ENCODE results near the gene KDM8. TPM values are rescaled to one million over a fixed set of nuclear protein-coding genes. Genes with fewer than 3 reads are reported as not detected.
A peak's percentile ranks its signal among the peaks of the same experiment; 100 is the strongest.

KDM8 gene
- total RNA-seq, 1 donor from 2014 or later: 8.6 TPM

DNA sequence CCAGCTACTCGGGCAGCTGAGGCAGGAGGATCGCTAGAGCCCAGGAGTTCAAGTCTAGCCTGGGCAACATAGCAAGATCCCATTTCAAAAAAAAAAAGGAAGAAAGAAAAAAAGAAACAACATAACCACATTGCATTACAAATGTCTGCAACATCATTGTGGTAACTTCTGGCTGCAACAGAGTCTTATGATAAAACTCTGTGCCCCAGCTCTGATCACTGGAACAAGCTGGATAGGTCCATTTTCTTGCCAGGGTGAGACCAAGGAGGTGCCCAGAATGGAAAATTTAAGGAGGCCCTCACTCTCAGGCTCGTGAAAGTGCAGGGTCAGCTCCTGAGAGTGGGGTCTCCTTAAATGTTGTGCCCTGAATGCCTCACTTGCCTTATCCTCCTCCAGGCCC lies 37.8 kb upstream of the KDM8 start:
- TF ChIP-seq, protein P1, sequence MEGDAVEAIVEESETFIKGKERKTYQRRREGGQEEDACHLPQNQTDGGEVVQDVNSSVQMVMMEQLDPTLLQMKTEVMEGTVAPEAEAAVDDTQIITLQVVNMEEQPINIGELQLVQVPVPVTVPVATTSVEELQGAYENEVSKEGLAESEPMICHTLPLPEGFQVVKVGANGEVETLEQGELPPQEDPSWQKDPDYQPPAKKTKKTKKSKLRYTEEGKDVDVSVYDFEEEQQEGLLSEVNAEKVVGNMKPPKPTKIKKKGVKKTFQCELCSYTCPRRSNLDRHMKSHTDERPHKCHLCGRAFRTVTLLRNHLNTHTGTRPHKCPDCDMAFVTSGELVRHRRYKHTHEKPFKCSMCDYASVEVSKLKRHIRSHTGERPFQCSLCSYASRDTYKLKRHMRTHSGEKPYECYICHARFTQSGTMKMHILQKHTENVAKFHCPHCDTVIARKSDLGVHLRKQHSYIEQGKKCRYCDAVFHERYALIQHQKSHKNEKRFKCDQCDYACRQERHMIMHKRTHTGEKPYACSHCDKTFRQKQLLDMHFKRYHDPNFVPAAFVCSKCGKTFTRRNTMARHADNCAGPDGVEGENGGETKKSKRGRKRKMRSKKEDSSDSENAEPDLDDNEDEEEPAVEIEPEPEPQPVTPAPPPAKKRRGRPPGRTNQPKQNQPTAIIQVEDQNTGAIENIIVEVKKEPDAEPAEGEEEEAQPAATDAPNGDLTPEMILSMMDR (IDR thresholded peaks at IDR 0.05): no peak
- no peak overlapping the region for H3K4me3 ChIP-seq
- DNase-seq (no peak), ATAC-seq (no peak)
- peaks cover 17% of the 10 kb centered on the region for H3K9me3 ChIP-seq
- peaks cover 5% of the 10 kb centered on the region for H3K27me3 ChIP-seq (ENCODE audit: low read depth)
- H3K4me1 ChIP-seq: no peaks in the 10 kb centered on the region
- H3K27ac ChIP-seq: no peak overlapping the region
- intact Hi-C loops (cut with DNase I): no loop called here
- no peaks in the 10 kb centered on the region for H3K36me3 ChIP-seq

DNA sequence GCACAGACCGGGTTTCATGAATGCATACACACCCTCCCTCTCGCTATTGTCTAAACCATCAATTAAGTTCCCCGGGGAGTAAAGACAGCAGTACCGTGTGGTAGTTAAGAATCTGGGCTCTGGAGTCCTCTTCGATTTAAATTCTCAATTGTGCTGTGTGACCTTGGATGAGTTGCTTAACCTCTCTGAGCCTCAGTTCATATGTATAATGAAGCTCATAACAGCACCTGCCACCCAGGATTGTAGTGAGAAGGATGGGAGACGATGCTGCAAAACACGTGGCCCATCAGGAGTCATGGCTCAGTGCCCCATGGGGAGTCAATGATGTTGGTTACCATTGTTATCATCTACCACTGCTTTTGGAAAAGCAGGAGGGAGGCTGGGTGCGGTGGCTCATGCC lies 34.5 kb upstream of the KDM8 start:
- no peaks in the 10 kb centered on the region for H3K36me3 ChIP-seq
- H3K4me3 ChIP-seq: no peak overlapping the region
- peaks cover 7% of the 10 kb centered on the region for H3K9me3 ChIP-seq
- H3K27me3 ChIP-seq (ENCODE audit: low read depth): peaks cover 5% of the 10 kb centered on the region
- no peak for DNase-seq
- no peak for ATAC-seq
- H3K27ac ChIP-seq: no peak overlapping the region
- TF ChIP-seq, protein P1 (IDR thresholded peaks at IDR 0.05): no peak
- no peaks in the 10 kb centered on the region for H3K4me1 ChIP-seq
- intact Hi-C loops (cut with DNase I): no loop called here

DNA sequence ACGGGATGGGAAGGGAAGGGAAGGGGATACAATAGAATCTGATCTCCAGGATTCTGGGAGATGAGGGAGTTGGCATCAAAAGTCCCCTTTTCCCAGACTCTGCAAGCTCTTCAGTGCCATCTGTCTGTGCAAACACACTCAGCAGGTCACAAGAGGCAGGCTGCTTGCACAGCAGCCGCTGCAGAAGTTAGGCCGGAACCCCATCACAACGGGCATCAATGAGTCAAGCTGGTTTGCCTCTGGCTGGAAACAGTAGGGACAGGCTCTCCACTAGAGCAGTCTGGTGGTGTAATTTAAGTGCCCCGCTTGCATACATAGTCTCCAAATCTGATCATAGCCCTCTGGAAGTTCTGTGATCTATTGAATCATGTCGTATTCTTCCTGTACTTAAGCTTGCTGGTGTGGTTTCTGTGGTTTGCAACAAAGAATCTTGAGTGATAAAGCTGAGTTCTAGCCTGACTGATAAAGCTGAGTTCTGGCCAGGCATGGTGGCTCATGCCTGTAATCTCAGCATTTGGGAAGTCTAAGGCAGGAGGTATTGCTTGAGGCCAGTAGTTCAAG lies 33.7 kb upstream of the KDM8 start:
- Histone ChIP-seq H3K27me3 (ENCODE audit: low read depth) (peaks cover 5% of the 10 kb centered on the region), H3K4me1 (no peaks in the 10 kb centered on the region), H3K27ac (no peak overlapping the region), H3K4me3 (no peak overlapping the region), H3K36me3 (no peaks in the 10 kb centered on the region), H3K9me3 (peaks cover 4% of the 10 kb centered on the region)
- ATAC-seq: peak; percentile 57 to 61
- TF ChIP-seq, protein P1 (IDR thresholded peaks at IDR 0.05): no peak
- intact Hi-C loops (cut with DNase I): no loop called here
- no peak for DNase-seq

DNA sequence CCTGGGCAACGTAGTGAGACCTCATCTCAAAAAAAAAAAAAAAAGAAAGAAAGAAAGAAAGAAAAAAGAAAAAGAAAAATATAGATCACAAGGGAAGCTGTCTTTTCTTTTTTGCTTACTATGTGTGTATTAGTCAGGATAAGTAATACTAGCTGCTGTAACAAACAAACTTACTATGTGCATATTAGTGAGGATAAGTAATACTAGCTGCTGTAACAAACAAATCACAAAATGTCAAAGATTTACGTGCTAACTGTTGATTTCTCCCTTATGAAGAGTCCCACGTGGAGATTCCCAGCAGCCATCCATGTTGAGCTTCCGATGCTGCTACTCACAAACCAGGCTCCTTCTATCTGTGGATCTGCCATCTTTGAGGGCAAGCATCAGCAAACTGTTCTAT lies 31.7 kb upstream of the KDM8 start:
- H3K4me1 ChIP-seq: no peaks in the 10 kb centered on the region
- no peak overlapping the region for H3K4me3 ChIP-seq
- TF ChIP-seq, protein P1 (IDR thresholded peaks at IDR 0.05): no peak
- no peak overlapping the region for H3K27ac ChIP-seq
- H3K27me3 ChIP-seq (ENCODE audit: low read depth): peaks cover 3% of the 10 kb centered on the region
- H3K9me3 ChIP-seq: peaks cover 4% of the 10 kb centered on the region
- DNase-seq (no peak), ATAC-seq (no peak)
- intact Hi-C loops (cut with DNase I): no loop called here
- H3K36me3 ChIP-seq: no peaks in the 10 kb centered on the region

DNA sequence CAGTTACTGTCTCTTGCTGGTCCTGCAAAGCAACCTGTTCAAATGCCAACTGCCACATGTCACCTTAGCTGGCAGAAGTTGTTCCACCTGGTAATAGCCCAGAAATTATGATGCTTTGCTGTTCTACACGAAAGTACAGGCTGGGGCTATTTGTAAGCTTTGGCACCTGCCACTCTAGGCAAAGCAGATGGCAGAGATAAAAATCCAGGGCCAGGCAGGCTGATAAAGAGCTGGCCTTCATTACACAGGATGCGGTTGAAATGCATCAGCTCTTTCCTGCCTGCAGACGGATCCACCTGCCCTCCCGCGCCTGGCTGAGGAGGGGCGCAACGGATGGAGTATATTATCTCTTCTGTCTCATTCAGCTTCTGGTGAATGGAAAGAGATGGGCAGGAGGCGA lies 29.3 kb upstream of the KDM8 start:
- Histone ChIP-seq H3K36me3 (no peaks in the 10 kb centered on the region), H3K27ac (no peak overlapping the region), H3K9me3 (peaks cover 4% of the 10 kb centered on the region), H3K4me1 (no peaks in the 10 kb centered on the region), H3K27me3 (ENCODE audit: low read depth) (no peaks in the 10 kb centered on the region), H3K4me3 (no peak overlapping the region)
- ATAC-seq: no peak
- TF ChIP-seq, protein P1 (IDR thresholded peaks at IDR 0.05): no peak
- intact Hi-C loops (cut with DNase I): no loop called here
- no peak for DNase-seq
